Pulmonary artery endothelial cell (primary cell): Measurements from ENCODE around the gene SERPINB6. TPM values are rescaled to one million over a fixed set of nuclear protein-coding genes. Genes with fewer than 3 reads are reported as not detected.
"Not testable (repeated sequence)": the region's sequence is repeated elsewhere in the genome, so short reads cannot be mapped to it uniquely, and the experiment has no call there.

ENCODE experiments used
- DNase-seq: peaks from one replicate; pipeline ENCODE4 v3.0.0-alpha.2; 2011; ENCODE audit warnings: low read depth, low spot score
- total RNA-seq: library from RNA; depleted of rRNA; stranded (reverse); fragments of >200 nt; gene quantifications from 2 replicates; pipeline ENCODE4 v1.2.3, GENCODE V29; 2014

Gene SERPINB6
- total RNA-seq, 1 donor from 2014 or later = 122 TPM

- DNase-seq = no peak
Observed at GRCh38 chr6:2999618-3000557, 28.5 kb upstream of the SERPINB6 start, which contains the start of gene NQO2. Gene NQO2 (plus strand): TSS chr6:2999894. CDS start chr6:3006553, 6,659 bp downstream.

- no peak for DNase-seq
Observed at GRCh38 chr6:2998998-2999617, 27.7 kb upstream of the SERPINB6 start.

GRCh38 chr6:2998249-2998997 lies 27.1 kb upstream of the SERPINB6 start:
- not testable (repeated sequence) for DNase-seq

- no peak for DNase-seq
Observed at GRCh38 chr6:2993755-2994317, 22.5 kb upstream of the SERPINB6 start.

- DNase-seq = no peak
Observed at GRCh38 chr6:2992330-2992979, 21.1 kb upstream of the SERPINB6 start.

- DNase-seq = no peak
Observed at GRCh38 chr6:2990932-2991506, 19.7 kb upstream of the SERPINB6 start.

- no peak for DNase-seq
Observed at GRCh38 chr6:2990248-2990931, 19.0 kb upstream of the SERPINB6 start.

GRCh38 chr6:2989332-2990247 lies 18.2 kb upstream of the SERPINB6 start:
- peak; percentile 92 for DNase-seq

GRCh38 chr6:2988426-2989331 lies 17.3 kb upstream of the SERPINB6 start:
- peak; percentile 88 for DNase-seq

GRCh38 chr6:2988094-2988425 lies 16.7 kb upstream of the SERPINB6 start:
- no peak for DNase-seq

GRCh38 chr6:2986722-2987221 lies 15.4 kb upstream of the SERPINB6 start:
- DNase-seq = no peak

GRCh38 chr6:2984738-2985406 lies 13.5 kb upstream of the SERPINB6 start:
- no peak for DNase-seq

GRCh38 chr6:2982426-2983117 lies 11.2 kb upstream of the SERPINB6 start:
- DNase-seq = no peak

GRCh38 chr6:2980465-2980855 lies 9.1 kb upstream of the SERPINB6 start:
- DNase-seq = no peak

- DNase-seq = no peak
Observed at GRCh38 chr6:2979819-2980464, 8.6 kb upstream of the SERPINB6 start.

GRCh38 chr6:2978923-2979322 lies 7.6 kb upstream of the SERPINB6 start:
- DNase-seq = no peak
